Activated CD4-positive, alpha-beta T cell treated with anti-CD3 and anti-CD28 coated beads, Interleukin-2, Interleukin-4, amounts not matched to agents 100 ng/mL and 50 ng/mL, durations not matched to agents 16 hours and 8 hours (primary cell): ENCODE results near the gene GLB1L.
"Not testable (repeated sequence)": the region's sequence is repeated elsewhere in the genome, so short reads cannot be mapped to it uniquely, and the experiment has no call there.

Experiments
- DNase-seq: peaks from one replicate; pipeline ENCODE4 v3.0.0-alpha.2; 2020; ENCODE audit warnings: low spot score

Gene GLB1L

GRCh38 chr2:219206328-219207133 lies 38.7 kb downstream of the GLB1L start, which contains the start of gene ZFAND2B:
ZFAND2B (plus strand) TSS chr2:219206782; CDS start chr2:219206988, 206 bp downstream.
- peak; percentile 93 for DNase-seq

DNA sequence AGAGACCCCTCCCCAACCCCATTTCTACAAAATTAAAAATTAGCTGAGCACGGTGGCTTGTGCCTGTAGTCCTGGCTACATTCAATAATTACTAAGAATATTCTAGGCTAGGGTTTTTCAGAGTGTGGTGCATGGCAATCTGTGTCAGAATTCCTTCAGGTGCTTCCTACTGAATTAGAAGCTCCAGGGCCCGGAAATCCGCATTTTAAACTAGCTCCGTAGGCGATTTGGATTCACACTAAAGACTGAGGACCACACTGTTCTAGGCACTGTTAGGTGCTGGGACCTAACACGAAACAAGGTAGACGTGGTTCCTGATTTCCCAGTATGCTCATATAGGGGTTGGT lies 39.3 kb downstream of the GLB1L start:
- no peak for DNase-seq

DNA sequence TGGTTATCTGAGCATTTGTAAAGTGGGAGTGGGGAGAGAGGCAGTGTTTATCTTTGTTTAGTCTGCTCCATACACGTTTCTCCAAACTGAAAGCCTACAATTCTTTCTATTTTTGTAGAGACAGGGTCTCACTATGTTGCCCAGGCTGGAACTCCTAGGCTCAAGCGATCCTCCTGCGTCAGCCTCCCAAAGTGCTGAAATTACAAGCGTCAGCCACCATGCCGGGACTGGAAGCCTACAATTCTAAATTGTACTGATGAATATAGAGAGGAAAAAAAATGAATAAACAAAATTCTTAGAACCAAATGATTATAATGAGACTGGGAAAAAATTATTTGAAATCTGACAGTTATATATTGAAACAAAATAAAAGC lies 40.1 kb downstream of the GLB1L start:
- DNase-seq = no peak

GRCh38 chr2:219204425-219205164 lies 40.6 kb downstream of the GLB1L start:
- no peak for DNase-seq

- not testable (repeated sequence) for DNase-seq
Observed at GRCh38 chr2:219201331-219201730, 43.9 kb downstream of the GLB1L start.

- not testable (repeated sequence) for DNase-seq
Observed at GRCh38 chr2:219200502-219201326, 44.5 kb downstream of the GLB1L start.

GRCh38 chr2:219199470-219200211 lies 45.6 kb downstream of the GLB1L start:
- DNase-seq = no peak

- no peak for DNase-seq
Observed at GRCh38 chr2:219198974-219199373, 46.3 kb downstream of the GLB1L start.

- DNase-seq = no peak
Observed at GRCh38 chr2:219197388-219197787, 47.9 kb downstream of the GLB1L start.

DNA sequence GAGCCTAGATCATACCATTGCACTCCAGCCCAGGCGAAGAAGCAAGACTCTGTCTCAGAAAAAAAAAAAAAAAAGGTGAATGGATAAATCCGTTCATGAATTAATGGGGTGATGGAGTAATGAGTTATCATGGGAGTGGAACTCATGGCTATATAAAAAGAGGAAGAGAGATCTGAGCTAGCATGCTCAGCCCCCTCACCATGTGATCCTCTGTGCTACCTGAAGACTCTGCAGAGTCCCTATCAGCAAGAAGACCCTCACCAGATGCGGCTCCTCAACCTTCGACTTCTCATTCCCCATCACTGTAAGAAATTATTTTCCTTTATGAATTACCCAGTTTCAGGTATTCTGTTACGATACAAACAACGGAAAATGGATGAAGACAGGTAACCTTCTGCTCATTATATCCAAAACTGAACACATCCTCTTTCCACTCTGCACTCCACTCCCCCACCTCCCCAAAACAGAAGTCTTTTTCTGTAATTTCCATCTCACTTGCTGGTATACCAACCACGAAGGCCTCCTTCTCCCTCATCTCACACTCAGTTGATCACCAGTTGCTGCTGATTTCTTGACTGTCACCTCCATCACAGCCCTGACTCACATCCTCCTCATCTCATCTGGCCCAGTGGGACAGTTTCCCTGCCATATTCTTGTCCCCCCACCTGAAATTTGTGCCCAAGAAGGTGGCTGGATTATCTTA lies 58.3 kb downstream of the GLB1L start:
- DNase-seq = no peak
